HEK293 (cell line): ENCODE data around the gene IFITM1.

Source experiments
- CTCF ChIP-seq: fragments of 450-650 bp; formaldehyde crosslinking; IDR thresholded peaks from 2 replicates; pipeline ENCODE4 v1.5.1; 2016; ENCODE audit warnings: missing biosample characterization, missing genetic modification characterization
- OSR2 ChIP-seq: fragments of 450-650 bp; formaldehyde crosslinking; IDR thresholded peaks from 2 replicates; pipeline ENCODE4 v1.5.1; 2016; ENCODE audit warnings: missing biosample characterization, missing genetic modification characterization

GRCh38 chr11:285894-286220 is 28.0 kb upstream of the IFITM1 start:
- TF ChIP-seq OSR2: no peak
- no peak for TF ChIP-seq CTCF
